ENCODE data around the gene MTCL3.
A peak's percentile ranks its signal among the peaks of the same experiment; 100 is the strongest.

Gene MTCL3

DNA sequence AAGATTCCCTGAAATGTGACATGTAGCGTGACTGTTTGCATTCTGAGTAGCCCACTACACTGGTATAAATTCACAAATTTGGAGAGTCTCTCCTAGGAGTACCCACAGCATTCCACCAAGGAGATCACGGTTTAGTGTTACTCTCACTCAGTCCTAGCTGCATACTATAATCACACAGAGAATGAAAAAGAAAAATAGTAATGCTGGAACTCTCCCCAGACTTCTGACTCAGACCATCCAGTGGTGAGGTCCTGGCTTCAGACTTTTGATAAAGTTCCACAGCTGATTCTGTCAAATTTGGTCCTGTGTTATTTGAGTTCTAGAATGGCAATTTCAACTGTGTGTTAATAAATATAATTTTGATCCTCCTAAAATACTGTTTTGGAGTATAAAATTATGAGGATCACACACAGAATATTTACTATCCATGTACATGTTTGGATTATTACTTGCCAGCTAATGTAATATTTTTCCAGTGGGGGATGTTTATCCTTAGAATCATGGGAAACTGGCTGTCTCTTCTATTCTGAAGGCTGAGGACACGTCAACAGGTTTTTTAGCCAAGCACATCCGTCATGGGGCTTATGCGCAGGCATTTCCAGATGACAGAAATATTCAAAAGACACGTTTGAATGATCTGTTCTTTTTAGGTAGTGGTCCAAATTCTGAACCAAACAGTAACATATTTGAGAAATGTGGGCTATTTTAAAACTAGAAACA, 54.8 kb downstream of the MTCL3 start:
- Histone ChIP-seq H3K4me1 (ENCODE audit: control insufficient read depth, extremely low read depth, insufficient read depth, low read length) (peaks cover 7% of the 10 kb centered on the region), H4K20me1 (ENCODE audit: control insufficient read depth, extremely low read depth, insufficient read depth, low read length) (no peaks in the 10 kb centered on the region), H3K27ac (ENCODE audit: insufficient read depth, low read length) (no peak overlapping the region), H3K9me3 (ENCODE audit: control insufficient read depth, insufficient read depth, low read depth, low read length) (no peaks in the 10 kb centered on the region), H3K79me2 (ENCODE audit: control insufficient read depth, insufficient read depth, low read length) (no peaks in the 10 kb centered on the region), H3K27me3 (ENCODE audit: control insufficient read depth, insufficient read depth, low read length) (no peaks in the 10 kb centered on the region), H3K36me3 (ENCODE audit: control insufficient read depth, insufficient read depth, low read length) (no peaks in the 10 kb centered on the region), H2AFZ (ENCODE audit: low read length) (no peak overlapping the region), H3K4me3 (replicated peaks in 1 of 4; ENCODE audit: control extremely low read depth in 1 of 4, insufficient read depth in 1 of 4, low read depth in 3 of 4, low read length in 4 of 4) (no peak overlapping the region), H3K9ac (ENCODE audit: insufficient read depth, low read length) (no peak overlapping the region), H3K4me2 (ENCODE audit: extremely low read depth, insufficient read depth, low read length) (peak overlapping the region; percentile 23)
- peak; percentile 83 to 89 for DNase-seq (ENCODE audit: low read depth in 2 of 2)
- TF ChIP-seq, protein P1, sequence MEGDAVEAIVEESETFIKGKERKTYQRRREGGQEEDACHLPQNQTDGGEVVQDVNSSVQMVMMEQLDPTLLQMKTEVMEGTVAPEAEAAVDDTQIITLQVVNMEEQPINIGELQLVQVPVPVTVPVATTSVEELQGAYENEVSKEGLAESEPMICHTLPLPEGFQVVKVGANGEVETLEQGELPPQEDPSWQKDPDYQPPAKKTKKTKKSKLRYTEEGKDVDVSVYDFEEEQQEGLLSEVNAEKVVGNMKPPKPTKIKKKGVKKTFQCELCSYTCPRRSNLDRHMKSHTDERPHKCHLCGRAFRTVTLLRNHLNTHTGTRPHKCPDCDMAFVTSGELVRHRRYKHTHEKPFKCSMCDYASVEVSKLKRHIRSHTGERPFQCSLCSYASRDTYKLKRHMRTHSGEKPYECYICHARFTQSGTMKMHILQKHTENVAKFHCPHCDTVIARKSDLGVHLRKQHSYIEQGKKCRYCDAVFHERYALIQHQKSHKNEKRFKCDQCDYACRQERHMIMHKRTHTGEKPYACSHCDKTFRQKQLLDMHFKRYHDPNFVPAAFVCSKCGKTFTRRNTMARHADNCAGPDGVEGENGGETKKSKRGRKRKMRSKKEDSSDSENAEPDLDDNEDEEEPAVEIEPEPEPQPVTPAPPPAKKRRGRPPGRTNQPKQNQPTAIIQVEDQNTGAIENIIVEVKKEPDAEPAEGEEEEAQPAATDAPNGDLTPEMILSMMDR (conservative IDR thresholded peaks at IDR 0.05 in 1 of 2, IDR thresholded peaks at IDR 0.05 in 1 of 2; ENCODE audit: low read depth in 1 of 2, low read length in 2 of 2) = no peak
- no peak for TF ChIP-seq EZH2 (IDR thresholded peaks at IDR 0.05; ENCODE audit: low read length, missing control alignments)

DNA sequence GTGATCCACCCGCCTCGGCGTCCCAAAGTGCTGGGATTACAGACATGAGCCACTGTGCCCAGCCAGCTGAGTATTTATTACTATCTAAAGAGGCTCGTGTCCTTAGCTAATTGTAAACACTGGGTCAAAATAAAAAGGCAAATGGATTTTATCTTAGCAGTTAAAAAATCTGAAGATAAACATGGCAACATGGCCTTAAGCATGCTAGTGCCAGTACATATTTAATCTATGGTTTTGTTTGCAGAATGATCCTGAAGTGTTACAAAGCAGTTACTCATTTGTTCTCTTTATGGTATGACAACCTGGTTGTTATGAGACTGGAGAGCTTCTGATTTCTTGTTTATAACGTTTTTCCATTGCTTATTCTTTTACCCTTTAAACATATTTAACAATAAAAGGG, 56.1 kb downstream of the MTCL3 start:
- Histone ChIP-seq H3K36me3 (ENCODE audit: control insufficient read depth, insufficient read depth, low read length) (no peaks in the 10 kb centered on the region), H4K20me1 (ENCODE audit: control insufficient read depth, extremely low read depth, insufficient read depth, low read length) (no peaks in the 10 kb centered on the region), H3K9ac (ENCODE audit: insufficient read depth, low read length) (no peak overlapping the region), H3K4me2 (ENCODE audit: extremely low read depth, insufficient read depth, low read length) (no peak overlapping the region), H3K27me3 (ENCODE audit: control insufficient read depth, insufficient read depth, low read length) (no peaks in the 10 kb centered on the region), H3K4me1 (ENCODE audit: control insufficient read depth, extremely low read depth, insufficient read depth, low read length) (peaks cover 11% of the 10 kb centered on the region), H3K4me3 (replicated peaks in 1 of 4; ENCODE audit: control extremely low read depth in 1 of 4, insufficient read depth in 1 of 4, low read depth in 3 of 4, low read length in 4 of 4) (no peak overlapping the region), H3K9me3 (ENCODE audit: control insufficient read depth, insufficient read depth, low read depth, low read length) (no peaks in the 10 kb centered on the region), H3K27ac (ENCODE audit: insufficient read depth, low read length) (no peak overlapping the region), H2AFZ (ENCODE audit: low read length) (no peak overlapping the region), H3K79me2 (ENCODE audit: control insufficient read depth, insufficient read depth, low read length) (no peaks in the 10 kb centered on the region)
- TF ChIP-seq, protein P1 (conservative IDR thresholded peaks at IDR 0.05 in 1 of 2, IDR thresholded peaks at IDR 0.05 in 1 of 2; ENCODE audit: low read depth in 1 of 2, low read length in 2 of 2) = no peak
- no peak for TF ChIP-seq EZH2 (IDR thresholded peaks at IDR 0.05; ENCODE audit: low read length, missing control alignments)
- peak in 1 of 2 donors; percentile 23 for DNase-seq (ENCODE audit: low read depth in 2 of 2)

DNA sequence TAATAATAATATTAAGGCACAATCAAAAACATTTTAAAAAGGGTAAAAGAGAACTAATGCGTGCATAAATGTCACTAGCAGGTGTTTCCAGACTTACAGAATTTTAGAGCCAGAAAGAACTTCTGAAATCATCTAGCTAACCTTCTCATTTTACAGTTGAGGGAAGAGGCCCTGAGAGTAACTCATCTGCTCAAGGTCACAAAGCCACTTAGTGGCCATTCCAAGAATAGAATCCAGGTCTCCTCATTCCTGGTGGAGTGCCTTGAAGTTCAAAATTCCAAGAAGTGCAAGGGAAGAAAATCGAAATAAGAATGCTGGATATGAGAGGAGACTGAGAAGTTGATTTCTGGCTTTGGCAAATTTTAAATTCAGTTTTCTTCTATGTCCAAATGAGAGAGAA, 56.8 kb downstream of the MTCL3 start:
- no peak overlapping the region for H3K4me3 ChIP-seq (replicated peaks in 1 of 4; ENCODE audit: control extremely low read depth in 1 of 4, insufficient read depth in 1 of 4, low read depth in 3 of 4, low read length in 4 of 4)
- no peak overlapping the region for H3K27ac ChIP-seq (ENCODE audit: insufficient read depth, low read length)
- no peak overlapping the region for H2AFZ ChIP-seq (ENCODE audit: low read length)
- H3K9me3 ChIP-seq (ENCODE audit: control insufficient read depth, insufficient read depth, low read depth, low read length) = no peaks in the 10 kb centered on the region
- H3K27me3 ChIP-seq (ENCODE audit: control insufficient read depth, insufficient read depth, low read length) = no peaks in the 10 kb centered on the region
- H3K4me2 ChIP-seq (ENCODE audit: extremely low read depth, insufficient read depth, low read length) = no peak overlapping the region
- H3K9ac ChIP-seq (ENCODE audit: insufficient read depth, low read length) = no peak overlapping the region
- H3K4me1 ChIP-seq (ENCODE audit: control insufficient read depth, extremely low read depth, insufficient read depth, low read length) = peaks cover 17% of the 10 kb centered on the region
- H4K20me1 ChIP-seq (ENCODE audit: control insufficient read depth, extremely low read depth, insufficient read depth, low read length) = no peaks in the 10 kb centered on the region
- no peaks in the 10 kb centered on the region for H3K79me2 ChIP-seq (ENCODE audit: control insufficient read depth, insufficient read depth, low read length)
- DNase-seq (ENCODE audit: low read depth in 2 of 2) = no peak
- H3K36me3 ChIP-seq (ENCODE audit: control insufficient read depth, insufficient read depth, low read length) = no peaks in the 10 kb centered on the region
- TF ChIP-seq EZH2 (IDR thresholded peaks at IDR 0.05; ENCODE audit: low read length, missing control alignments) = no peak
- TF ChIP-seq, protein P1 (conservative IDR thresholded peaks at IDR 0.05 in 1 of 2, IDR thresholded peaks at IDR 0.05 in 1 of 2; ENCODE audit: low read depth in 1 of 2, low read length in 2 of 2) = no peak

Data from fibroblast of lung (primary cell).